AG04450 (cell line): ENCODE data around the gene PREX1. TPM values are rescaled to one million over a fixed set of nuclear protein-coding genes. Genes with fewer than 3 reads are reported as not detected.
"Not testable (repeated sequence)": the region's sequence is repeated elsewhere in the genome, so short reads cannot be mapped to it uniquely, and the experiment has no call there.

Experiments
- CTCF ChIA-PET: fragments of 300-600, 350-600 bp; formaldehyde crosslinking; extraction: SDS; loops from one replicate; lab custom pipeline; 2022; ENCODE audit warnings: antibody characterized with exemption, inconsistent platforms; lab: Charles Lee
- POLR2A ChIA-PET: fragments of 350-600 bp; formaldehyde crosslinking; extraction: SDS; loops from one replicate; lab custom pipeline; 2021; ENCODE audit warnings: antibody characterized with exemption, inconsistent platforms; lab: Yijun Ruan, JAX
- DNase-seq: peaks from one replicate; pipeline ENCODE4 v3.0.0-alpha.2; 2011; ENCODE audit warnings: low read depth, low spot score
- H3K27ac ChIP-seq: one replicate; pipeline ENCODE4 v1.5.1; 2012; ENCODE audit warnings: low read depth, low read length, control low read depth
- H3K27me3 ChIP-seq: one replicate; pipeline ENCODE4 v1.6.0; 2012; ENCODE audit warnings: low read length; ENCODE audit not compliant: control insufficient read depth, insufficient read depth
- H3K4me3 ChIP-seq: 2 replicates; pipeline ENCODE4 v1.5.1; 2011; ENCODE audit warnings: mild to moderate bottlenecking, low read depth, low read length, control low read depth
- H3K9me3 ChIP-seq: 2 replicates; pipeline ENCODE4 v1.5.1; 2012; ENCODE audit warnings: low read length; ENCODE audit not compliant: control insufficient read depth, insufficient read depth
- CTCF ChIP-seq: IDR thresholded peaks from 2 replicates; pipeline ENCODE4 v1.5.1; 2011; ENCODE audit warnings: low read depth, low read length, control low read depth, inconsistent platforms
- polyA plus RNA-seq: library from polyadenylated mRNA; depleted of rRNA; stranded (reverse); fragments of >200 nt; gene quantifications from 2 replicates; pipeline ENCODE4 v1.2.3, GENCODE V29; 2011

PREX1 gene
- polyA plus RNA-seq, 1 experiment: 0.69 TPM

GRCh38 chr20:48777821-48778220, 50.0 kb downstream of the PREX1 start:
- Histone ChIP-seq H3K9me3 (peaks cover 11% of the 10 kb centered on the region), H3K27ac (no peak overlapping the region), H3K4me3 (no peak overlapping the region), H3K27me3 (no peaks in the 10 kb centered on the region)
- ChIA-PET POLR2A (no interaction called here), CTCF (no interaction called here)
- no peak for TF ChIP-seq CTCF
- no peak for DNase-seq

GRCh38 chr20:48777005-48777404, 50.8 kb downstream of the PREX1 start:
- H3K9me3 ChIP-seq: peaks cover 11% of the 10 kb centered on the region
- TF ChIP-seq CTCF: no peak
- H3K27ac ChIP-seq: no peak overlapping the region
- no peaks in the 10 kb centered on the region for H3K27me3 ChIP-seq
- no peak overlapping the region for H3K4me3 ChIP-seq
- no peak for DNase-seq
- ChIA-PET POLR2A (no interaction called here), CTCF (interaction anchor here (0.5 kb wide), 1 partner anchor 128 kb away, joined by 4 read pairs; no protein-coding TSS in a partner anchor)

- H3K27ac ChIP-seq: no peak overlapping the region
- POLR2A ChIA-PET: no interaction called here
- H3K27me3 ChIP-seq: no peaks in the 10 kb centered on the region
- DNase-seq: no peak
- CTCF ChIA-PET: no interaction called here
- peaks cover 11% of the 10 kb centered on the region for H3K9me3 ChIP-seq
- no peak for TF ChIP-seq CTCF
- no peak overlapping the region for H3K4me3 ChIP-seq
These were observed 51.5 kb downstream of the PREX1 start for GRCh38 chr20:48776306-48776705.

- H3K4me3 ChIP-seq, CTCF ChIA-PET, H3K27me3 ChIP-seq, POLR2A ChIA-PET, H3K27ac ChIP-seq, DNase-seq: not testable (repeated sequence)
- H3K9me3 ChIP-seq: peaks cover 11% of the 10 kb centered on the region
These were observed 52.3 kb downstream of the PREX1 start for GRCh38 chr20:48775545-48775944.

- Histone ChIP-seq H3K27me3 (no peaks in the 10 kb centered on the region), H3K4me3 (no peak overlapping the region), H3K9me3 (peaks cover 11% of the 10 kb centered on the region), H3K27ac (no peak overlapping the region)
- DNase-seq: no peak
- ChIA-PET POLR2A (no interaction called here), CTCF (no interaction called here)
- TF ChIP-seq CTCF: no peak
These were observed 53.1 kb downstream of the PREX1 start for GRCh38 chr20:48774696-48775095.
